GDM1 (cell line): Measurements from ENCODE around the gene PSMG4.

Source experiments
- DNase-seq: peaks from one replicate; lab custom pipeline; 2025; lab: John Stamatoyannopoulos, UW

Gene PSMG4

GRCh38 chr6:3251462-3252314, 7.1 kb upstream of the PSMG4 start:
- peak; percentile 62 for DNase-seq

GRCh38 chr6:3252369-3252768, 6.4 kb upstream of the PSMG4 start:
- DNase-seq: no peak

GRCh38 chr6:3252861-3253596, 5.7 kb upstream of the PSMG4 start:
- no peak for DNase-seq

GRCh38 chr6:3253597-3253961, 5.2 kb upstream of the PSMG4 start:
- DNase-seq: no peak

DNA sequence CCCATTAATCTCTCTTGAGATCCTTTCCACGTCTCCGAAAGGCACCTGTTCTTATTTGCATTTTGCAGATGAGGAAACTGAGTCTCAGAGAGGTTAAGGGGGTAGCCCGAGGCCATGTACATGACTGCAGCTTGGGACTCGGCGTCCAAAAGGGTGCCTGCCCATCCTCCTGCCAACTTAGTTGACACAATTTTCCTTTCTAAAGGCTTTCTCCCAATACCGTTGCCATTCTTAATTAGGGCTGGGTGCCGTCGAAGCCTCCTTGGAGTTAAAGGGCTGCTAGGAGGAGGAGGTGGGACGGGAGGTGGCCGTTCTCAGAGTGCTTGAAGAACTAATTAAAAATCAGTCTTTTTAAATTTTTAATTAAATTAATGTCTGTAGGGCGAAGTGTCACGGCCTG, 546 bp upstream of the PSMG4 start:
- no peak for DNase-seq

DNA sequence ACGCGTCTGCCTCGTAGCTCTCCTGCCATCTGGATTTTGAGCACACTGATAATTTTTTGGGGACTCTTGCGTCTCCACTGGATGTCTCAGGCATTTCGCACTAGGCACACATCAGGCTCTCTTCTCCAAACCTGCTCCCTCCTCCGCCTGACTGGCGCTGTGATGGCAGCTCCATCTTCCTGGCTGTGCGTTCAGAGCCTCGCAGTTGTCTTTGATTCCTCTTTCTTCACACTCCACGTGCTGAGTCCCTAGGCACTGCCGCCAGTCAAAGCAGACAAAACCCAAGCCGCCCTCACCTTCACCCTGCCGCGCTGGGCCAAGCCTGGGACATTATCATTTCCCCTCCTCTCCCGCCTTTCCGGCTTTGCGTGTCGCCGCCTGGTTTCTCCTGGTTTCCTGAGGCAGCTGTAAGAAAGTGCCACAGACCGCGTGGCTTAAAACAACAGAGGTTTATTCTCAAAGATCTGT, 778 bp downstream of the PSMG4 start:
- DNase-seq: peak; percentile 35

- no peak for DNase-seq
Measured at GRCh38 chr6:3260296-3260695, 1.5 kb downstream of the PSMG4 start.

DNA sequence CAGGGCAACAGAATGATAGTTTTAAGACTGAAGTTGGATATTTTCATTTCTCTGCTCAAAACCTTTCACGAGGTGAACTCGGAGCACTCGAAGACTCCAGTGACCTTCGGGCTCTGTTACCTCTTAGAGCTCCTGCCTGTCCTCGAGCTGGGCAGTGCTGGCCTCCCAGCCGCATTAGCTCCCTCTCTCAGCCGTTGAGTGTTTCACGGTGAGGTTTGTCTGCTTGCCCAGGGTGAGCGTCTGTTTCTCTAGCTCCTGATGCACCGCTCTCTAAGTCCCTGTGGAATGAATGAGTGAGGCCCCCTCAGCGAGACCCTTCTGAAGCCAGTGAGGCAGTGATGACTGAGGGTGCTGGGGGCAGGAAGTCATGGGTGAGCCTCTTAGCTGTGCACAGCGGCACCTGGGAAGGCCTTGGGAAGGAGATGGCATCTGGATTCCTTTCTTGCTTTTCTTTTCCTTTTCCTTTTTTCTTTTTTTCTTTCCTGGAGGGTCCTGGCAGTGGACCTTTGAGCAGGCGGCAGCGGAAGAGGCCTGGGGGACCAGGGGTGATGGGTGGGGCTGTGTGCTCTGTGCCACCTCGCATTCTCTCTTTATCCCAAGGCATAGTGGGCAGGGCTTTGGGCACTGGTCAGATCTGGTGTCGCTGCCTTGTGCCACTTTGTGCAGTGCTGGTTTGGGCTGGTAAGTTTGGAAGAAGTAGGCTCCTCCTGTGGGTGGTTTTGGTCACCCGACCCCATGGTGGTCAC, 2.2 kb downstream of the PSMG4 start:
- DNase-seq: no peak

DNA sequence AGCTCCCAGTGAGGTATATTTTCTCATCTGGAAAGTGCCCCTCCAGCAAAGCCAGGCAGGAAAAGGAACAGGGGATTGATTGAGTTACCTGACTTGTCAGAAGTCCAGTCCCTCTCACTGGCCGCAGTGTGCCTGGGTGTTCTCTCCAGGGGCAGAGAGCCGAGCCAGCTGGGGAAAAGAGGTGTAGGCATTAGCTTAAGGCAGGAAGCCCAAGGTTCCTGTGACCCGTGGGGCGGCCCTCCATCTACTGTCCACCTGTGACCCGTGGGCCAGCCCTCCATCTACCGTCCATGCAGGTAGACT, 2.7 kb downstream of the PSMG4 start:
- no peak for DNase-seq

DNA sequence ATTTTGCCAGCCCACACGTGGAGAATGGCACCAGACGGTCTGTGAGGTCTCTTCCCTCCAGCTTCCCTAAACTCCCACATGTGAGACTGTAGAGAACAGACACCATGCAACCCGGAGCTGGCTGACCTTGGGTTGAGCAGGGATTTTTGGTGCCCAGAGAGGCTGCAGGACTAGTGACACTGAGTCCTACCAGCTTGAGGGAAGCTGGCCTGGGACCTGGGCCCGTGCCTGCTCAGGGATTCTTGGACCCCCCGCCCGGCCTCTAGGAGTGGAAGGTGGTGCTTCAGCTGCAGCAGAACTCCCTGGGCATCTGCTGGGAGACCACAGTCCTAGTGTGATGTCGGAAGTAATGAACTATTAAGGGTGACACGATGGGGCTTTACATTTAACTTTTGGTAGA, 3.2 kb downstream of the PSMG4 start:
- no peak for DNase-seq

DNA sequence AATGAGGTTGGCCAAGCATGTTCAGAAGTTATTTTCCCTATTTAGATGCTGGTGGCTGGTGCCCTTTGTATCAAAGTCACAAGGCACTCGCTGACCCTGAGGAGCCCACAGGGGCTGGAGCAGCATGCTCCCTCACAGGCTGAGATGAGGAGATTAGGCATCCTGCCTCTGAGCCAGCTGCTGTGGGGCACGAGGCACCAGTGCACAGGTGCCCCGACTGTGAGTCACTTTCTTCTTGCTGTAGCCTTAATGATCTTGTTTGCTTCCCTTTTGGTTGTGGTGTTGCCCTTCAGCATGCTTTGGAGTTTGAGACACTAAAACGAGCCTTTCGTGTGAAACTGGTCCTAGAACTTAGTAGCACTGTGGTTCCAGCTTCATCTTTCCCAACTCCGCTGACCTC, 4.3 kb downstream of the PSMG4 start:
- DNase-seq: no peak

- no peak for DNase-seq
Measured at GRCh38 chr6:3264356-3264755, 5.6 kb downstream of the PSMG4 start.

GRCh38 chr6:3265671-3266070, 6.9 kb downstream of the PSMG4 start:
- DNase-seq: no peak

DNA sequence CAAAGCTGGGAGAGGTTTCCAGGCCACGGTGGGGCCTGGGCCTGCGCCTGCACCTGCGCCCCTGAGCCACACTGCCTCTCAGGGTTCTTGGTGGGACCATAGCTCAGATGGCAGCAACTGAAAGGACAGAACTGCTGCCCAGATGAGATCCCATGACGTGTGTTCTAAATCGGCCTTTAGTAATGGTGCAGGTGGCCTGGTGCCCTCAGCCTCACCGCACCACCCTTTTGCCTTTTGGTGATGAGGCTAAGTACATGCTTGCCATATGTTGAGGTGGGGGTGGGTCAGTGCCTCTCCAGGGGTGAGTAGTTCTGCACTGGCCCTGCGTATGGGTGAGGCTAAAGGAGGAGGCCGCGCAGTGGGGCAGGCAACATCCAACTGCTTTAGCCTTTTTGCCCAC, 7.4 kb downstream of the PSMG4 start:
- no peak for DNase-seq

DNA sequence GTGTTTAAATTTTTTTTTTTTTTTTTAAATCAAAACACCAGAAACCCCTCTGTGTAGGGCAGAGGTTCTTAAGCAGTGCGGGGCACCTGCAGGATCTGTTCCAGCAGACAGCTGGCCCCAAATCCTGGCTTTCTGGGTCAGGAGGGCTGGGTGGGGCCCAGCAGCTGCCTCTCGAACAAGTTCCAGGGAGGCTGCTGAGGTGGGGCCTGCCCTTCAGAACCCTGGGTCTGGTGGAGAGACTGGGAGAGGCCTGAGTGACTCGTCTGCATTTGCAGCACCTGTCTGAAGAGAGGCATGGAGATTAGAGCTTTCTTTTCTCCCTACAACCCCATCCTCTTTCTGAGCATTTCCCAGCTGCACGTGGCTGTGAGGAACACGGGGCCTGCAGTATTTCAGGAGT, 8.4 kb downstream of the PSMG4 start:
- DNase-seq: no peak

GRCh38 chr6:3268680-3269079, 9.9 kb downstream of the PSMG4 start:
- DNase-seq: no peak

DNA sequence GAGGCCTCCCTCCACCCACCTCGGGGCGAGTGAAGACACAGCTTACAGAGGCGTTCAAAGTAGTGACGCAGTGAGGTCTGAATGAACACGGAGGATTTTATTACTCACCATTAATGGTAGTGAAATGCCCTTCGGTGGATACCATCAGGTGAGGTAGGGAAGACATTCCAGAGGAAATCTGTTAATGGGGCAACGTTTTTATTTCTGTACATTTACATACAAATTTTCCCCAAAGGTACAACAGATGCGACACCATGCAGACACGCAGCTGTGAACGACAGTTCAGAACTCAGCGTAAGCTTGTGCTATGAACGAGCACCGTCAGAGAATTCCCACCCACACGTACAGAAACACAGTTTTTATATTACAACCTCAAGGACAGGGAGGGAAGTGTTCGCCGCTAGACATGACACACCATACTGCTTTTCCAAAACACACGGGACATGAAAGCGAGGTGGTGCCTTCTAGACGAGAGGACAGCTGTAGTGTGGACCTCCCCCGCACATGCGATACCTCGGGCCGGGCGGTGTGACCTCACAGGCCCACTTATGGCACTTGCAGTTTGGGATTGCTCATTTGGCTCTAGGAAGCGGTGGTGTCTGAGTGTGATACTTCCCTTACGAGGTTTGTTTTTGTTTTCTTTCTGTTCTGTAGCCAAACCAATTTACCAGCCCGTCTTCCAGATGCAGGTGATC, 10.7 kb downstream of the PSMG4 start:
- DNase-seq: no peak

- no peak for DNase-seq
Measured at GRCh38 chr6:3270258-3270657, 11.5 kb downstream of the PSMG4 start.

DNA sequence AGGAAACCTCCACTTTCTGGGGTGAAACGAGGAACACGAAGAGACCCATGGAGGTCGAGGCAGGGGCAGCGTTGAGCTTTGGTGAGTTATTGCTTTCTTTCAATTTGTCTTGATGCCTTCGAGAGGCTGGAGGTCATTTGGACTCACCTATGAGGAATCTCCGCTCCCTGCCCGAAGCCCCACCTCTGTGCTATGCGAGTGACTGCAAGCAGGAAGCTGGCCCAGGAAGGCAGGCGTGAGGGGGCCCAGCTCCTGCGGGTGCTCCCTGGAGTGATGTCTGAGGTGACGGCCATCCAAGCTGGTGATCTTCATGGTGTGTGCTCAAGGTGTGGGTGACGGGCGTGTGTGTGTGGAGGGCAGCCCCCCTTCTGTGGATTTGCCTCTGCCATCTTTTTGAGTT, 13.0 kb downstream of the PSMG4 start:
- no peak for DNase-seq

DNA sequence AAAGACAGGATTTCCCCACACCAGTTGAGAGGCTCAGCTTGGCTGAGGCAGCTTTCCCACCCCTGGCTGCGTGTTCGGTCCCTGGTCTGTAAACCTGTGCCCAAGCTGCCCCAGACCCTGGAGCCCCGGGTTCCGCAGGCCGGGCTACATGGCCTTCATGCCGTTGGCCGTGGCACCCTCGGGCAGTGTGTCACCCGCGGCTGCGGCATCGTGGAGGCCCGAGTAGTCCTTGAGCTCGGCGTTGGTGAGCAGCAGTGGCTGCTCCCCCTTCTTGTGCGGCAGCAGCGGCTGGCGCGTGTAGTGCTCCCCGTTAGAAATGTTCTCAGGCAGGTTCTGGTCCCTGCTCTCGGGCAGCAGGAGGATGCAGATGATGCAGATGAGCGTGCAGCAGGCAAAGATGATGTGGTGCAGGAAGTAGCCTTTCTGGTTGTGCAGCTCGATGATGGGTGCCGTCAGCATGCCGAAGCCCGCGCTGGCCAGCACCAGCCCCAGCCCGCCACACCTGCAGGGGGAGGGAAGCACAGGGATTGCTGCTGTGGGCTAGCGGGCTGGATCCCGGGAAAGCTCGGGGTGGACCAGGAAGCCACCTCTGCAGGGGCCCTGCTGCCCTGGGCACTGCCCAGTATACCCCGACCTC, 14.3 kb downstream of the PSMG4 start:
- no peak for DNase-seq

DNA sequence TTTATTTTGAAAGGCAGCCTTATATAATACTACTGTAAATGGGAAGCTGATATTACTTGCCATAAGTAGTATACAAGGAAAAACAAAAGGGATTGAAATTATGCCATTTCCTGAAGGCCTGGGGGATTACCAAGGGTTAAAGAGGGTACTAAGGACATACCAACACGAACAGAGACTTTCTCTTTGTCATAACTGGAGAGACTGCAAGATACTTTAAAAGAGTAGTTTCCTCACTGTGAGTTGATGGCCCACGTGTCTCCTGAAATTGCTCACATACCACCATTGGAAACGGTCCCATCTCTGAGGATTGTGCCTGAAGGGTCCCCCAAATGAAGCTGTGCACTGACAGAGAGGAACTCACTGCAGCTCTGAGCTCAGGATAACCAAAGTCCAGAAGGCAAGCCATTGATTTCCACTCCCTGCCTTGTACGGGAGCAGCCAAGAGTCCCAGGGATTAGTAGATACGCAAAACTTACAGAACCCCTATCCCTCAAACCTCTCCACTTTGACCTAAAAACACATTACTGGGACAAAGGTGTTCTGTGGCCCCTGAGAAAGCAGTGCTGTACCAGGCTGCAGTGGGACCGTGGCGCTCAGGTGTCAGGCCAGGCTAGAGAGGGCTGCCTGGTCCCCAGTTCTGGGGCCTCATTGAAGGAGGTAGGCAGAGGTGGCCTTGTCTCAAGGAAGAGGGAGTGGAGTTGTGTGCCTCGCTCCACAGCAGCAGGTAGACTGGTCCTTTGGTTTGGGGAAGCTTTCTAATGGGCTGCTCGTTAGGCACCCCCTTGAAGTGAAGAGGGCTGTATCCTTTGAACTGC, 15.2 kb downstream of the PSMG4 start:
- DNase-seq: no peak
